ENCODE measurements around the gene SLC43A1. TPM values are rescaled to one million over a fixed set of nuclear protein-coding genes. Genes with fewer than 3 reads are reported as not detected.

The SLC43A1 gene
- total RNA-seq, 1 donor from 2014 or later = 12.4 TPM

GRCh38 chr11:57469268-57469667, 46.2 kb downstream of the SLC43A1 start:
- Histone ChIP-seq H3K4me1 (no peaks in the 10 kb centered on the region), H3K27me3 (no peaks in the 10 kb centered on the region), H3K36me3 (no peaks in the 10 kb centered on the region), H3K4me3 (no peak overlapping the region), H3K27ac (no peak overlapping the region), H3K9me3 (no peaks in the 10 kb centered on the region)
- intact Hi-C loops (cut with DNase I) = no loop called here
- no peak for DNase-seq
- ATAC-seq = no peak
- TF ChIP-seq CTCF (IDR thresholded peaks at IDR 0.05) = no peak

DNA sequence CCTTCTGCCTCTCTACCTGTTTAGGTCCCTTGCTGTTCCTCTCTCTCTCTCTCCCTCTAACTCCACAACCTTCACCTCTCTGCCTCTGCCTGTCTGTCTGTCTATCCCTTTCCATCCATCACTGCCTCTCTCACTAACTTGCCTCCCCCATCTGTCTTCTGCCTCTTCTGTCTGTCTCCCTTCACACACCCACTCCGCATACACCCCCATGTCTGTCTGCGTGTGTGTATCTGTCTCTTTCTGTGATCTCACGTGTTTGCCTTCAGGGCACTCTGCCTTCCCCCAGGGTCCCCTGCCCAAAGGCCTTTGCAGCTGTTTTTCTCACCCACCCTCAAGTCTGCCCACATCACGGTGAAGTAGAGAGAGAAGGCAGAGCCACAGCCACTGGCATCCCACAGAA, 47.2 kb downstream of the SLC43A1 start:
- Histone ChIP-seq H3K27me3 (no peaks in the 10 kb centered on the region), H3K4me1 (no peaks in the 10 kb centered on the region), H3K27ac (no peak overlapping the region), H3K9me3 (no peaks in the 10 kb centered on the region), H3K4me3 (no peak overlapping the region), H3K36me3 (no peaks in the 10 kb centered on the region)
- no peak for DNase-seq
- no peak for ATAC-seq
- intact Hi-C loops (cut with DNase I) = no loop called here
- no peak for TF ChIP-seq CTCF (IDR thresholded peaks at IDR 0.05)

GRCh38 chr11:57467508-57468157, 47.9 kb downstream of the SLC43A1 start:
- Histone ChIP-seq H3K27ac (no peak overlapping the region), H3K36me3 (no peaks in the 10 kb centered on the region), H3K4me1 (no peaks in the 10 kb centered on the region), H3K27me3 (no peaks in the 10 kb centered on the region), H3K4me3 (no peak overlapping the region), H3K9me3 (no peaks in the 10 kb centered on the region)
- intact Hi-C loops (cut with DNase I) = no loop called here
- ATAC-seq = no peak
- TF ChIP-seq CTCF (IDR thresholded peaks at IDR 0.05) = no peak
- no peak for DNase-seq

- Histone ChIP-seq H3K9me3 (no peaks in the 10 kb centered on the region), H3K4me1 (no peaks in the 10 kb centered on the region), H3K36me3 (no peaks in the 10 kb centered on the region), H3K27ac (no peak overlapping the region), H3K4me3 (no peak overlapping the region), H3K27me3 (no peaks in the 10 kb centered on the region)
- ATAC-seq = no peak
- no peak for TF ChIP-seq CTCF (IDR thresholded peaks at IDR 0.05)
- intact Hi-C loops (cut with DNase I) = no loop called here
- no peak for DNase-seq
These were observed 48.8 kb downstream of the SLC43A1 start for GRCh38 chr11:57466680-57467079.

DNA sequence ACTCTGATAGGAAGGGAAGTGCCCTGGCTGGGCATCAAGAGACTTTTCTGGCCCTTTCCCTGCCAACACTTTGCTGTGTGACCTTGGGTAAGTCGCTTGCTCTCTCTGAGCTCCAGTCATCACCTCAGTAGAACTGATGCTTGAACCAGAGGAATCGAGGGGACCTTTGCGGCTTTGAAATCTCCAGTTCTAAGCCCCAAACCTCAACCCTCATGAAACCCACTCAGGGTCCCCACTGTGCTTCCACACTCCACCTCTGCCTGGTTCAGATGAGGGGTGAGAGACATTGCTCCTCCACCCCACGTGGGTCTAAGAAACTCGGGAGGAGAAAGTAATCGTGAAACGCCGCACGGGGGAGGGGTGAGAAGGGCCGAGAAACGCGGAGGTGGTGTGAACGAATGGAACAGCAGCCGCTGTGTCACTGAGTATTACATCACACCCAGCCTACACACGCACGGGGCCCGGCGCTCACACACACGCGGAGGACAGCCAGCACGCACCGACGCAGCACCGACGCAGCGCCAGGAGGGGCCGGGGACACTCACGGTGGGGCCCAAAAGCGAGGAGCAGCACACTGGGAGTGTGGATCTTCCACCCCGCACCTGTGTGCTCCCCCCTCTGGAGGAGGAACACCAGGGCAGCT, 50.8 kb downstream of the SLC43A1 start:
- Histone ChIP-seq H3K36me3 (no peaks in the 10 kb centered on the region), H3K27ac (no peak overlapping the region), H3K4me3 (no peak overlapping the region), H3K9me3 (no peaks in the 10 kb centered on the region), H3K27me3 (peaks cover 6% of the 10 kb centered on the region), H3K4me1 (peaks cover 12% of the 10 kb centered on the region)
- no peak for ATAC-seq
- TF ChIP-seq CTCF (IDR thresholded peaks at IDR 0.05) = no peak
- no peak for DNase-seq
- intact Hi-C loops (cut with DNase I) = no loop called here

Data from upper lobe of right lung (tissue), 1 donor.